ENCODE results near the gene KLHDC3.
A peak's percentile ranks its signal among the peaks of the same experiment; 100 is the strongest.

DNA sequence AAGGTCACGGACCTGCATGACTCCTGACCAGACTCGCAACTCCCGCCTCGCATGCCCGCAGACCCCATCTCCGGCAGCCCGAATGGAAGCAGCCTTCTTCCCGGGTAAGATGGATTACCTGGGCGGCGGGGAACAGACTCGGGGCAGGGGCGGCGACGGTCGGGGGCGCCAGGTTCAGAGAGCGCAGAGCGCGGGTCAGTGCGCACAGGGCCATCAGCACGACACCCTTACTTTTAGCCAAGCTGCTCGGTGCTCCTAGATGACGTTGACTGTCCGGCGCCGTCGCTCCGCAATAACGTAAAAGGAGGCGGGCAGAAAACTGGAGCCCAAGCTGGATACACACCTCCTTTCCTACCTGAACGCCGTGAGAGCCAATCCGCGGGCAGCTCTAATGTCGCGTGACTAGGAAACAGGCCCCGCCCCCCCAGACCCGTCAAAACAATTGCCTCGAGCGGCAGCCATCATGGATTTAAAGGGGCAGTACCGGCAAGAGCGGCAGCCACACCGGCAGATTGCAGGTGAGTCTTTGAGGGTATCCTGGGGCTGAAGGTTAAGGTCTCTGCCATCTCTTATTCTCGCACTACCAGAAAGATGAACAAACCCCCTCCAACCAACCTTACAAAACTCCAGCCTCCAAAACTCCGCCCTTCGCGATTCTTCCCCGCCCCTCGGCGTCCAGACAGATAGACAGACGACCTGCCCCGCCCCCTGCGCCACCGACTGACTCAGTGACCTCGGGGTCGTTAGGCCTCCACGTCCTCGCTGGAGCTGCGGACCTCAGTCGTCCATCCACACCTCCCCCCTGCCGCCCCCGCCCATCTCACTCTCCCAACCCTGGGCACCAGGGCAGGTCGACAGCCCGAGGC is 45.4 kb downstream of the KLHDC3 start, which contains the start of the genes KLC4 and MRPL2:
- TF ChIP-seq CREB1 (IDR thresholded peaks at IDR 0.05; ENCODE audit: low read depth) (peak; percentile 99), ZBTB7A (IDR thresholded peaks at IDR 0.05; ENCODE audit: low read depth) (no peak), CEBPB (IDR thresholded peaks at IDR 0.05) (no peak; the same call in 1 of the 2 replicates), EP300 (IDR thresholded peaks at IDR 0.05; ENCODE audit: borderline replicate concordance) (no peak), RAD21 (IDR thresholded peaks at IDR 0.05; ENCODE audit: low read depth) (no peak), TAF1 (IDR thresholded peaks at IDR 0.05; ENCODE audit: low read depth) (peak; percentile 72; the same call in 1 of the 2 replicates), YY1 (IDR thresholded peaks at IDR 0.05; ENCODE audit: low read depth) (peak; percentile 95)
- TF ChIP-seq, protein P1, sequence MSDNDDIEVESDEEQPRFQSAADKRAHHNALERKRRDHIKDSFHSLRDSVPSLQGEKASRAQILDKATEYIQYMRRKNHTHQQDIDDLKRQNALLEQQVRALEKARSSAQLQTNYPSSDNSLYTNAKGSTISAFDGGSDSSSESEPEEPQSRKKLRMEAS (IDR thresholded peaks at IDR 0.05), result peak; percentile 67
- TF ChIP-seq, protein P2, sequence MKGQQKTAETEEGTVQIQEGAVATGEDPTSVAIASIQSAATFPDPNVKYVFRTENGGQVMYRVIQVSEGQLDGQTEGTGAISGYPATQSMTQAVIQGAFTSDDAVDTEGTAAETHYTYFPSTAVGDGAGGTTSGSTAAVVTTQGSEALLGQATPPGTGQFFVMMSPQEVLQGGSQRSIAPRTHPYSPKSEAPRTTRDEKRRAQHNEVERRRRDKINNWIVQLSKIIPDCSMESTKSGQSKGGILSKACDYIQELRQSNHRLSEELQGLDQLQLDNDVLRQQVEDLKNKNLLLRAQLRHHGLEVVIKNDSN (IDR thresholded peaks at IDR 0.05), result peak; percentile 80

Data from Ishikawa (cell line).